DND-41 (cell line): Measurements from ENCODE around the gene LRRC23.

ENCODE experiments used
- ATAC-seq: fragments of 200-7000 bp; cut with Tn5 transposase; 3 replicates; pipeline ENCODE4 v1.9.1; 2021; ENCODE audit warnings: low read depth; ENCODE audit not compliant: insufficient read depth
- DNase-seq: peaks from one replicate; pipeline ENCODE4 v3.0.0-alpha.2; 2020
- H2AFZ ChIP-seq: 2 replicates; pipeline ENCODE4 v1.6.0; 2012; ENCODE audit warnings: low read depth, low read length
- H3K27ac ChIP-seq: 2 replicates; pipeline ENCODE4 v1.5.1; 2012; ENCODE audit warnings: low read length, inconsistent platforms
- H3K27me3 ChIP-seq: fragments of 200-600 bp; sonication (generic); 2 replicates; pipeline ENCODE4 v1.6.0; 2012; ENCODE audit warnings: low read length, mild to moderate bottlenecking, inconsistent platforms; ENCODE audit not compliant: insufficient read depth, poor library complexity
- H3K36me3 ChIP-seq: 2 replicates; pipeline ENCODE4 v1.5.1; 2012; ENCODE audit warnings: low read length, inconsistent platforms; ENCODE audit not compliant: insufficient read depth
- H3K4me1 ChIP-seq: 2 replicates; pipeline ENCODE4 v1.5.1; 2012; ENCODE audit warnings: mild to moderate bottlenecking, low read length; ENCODE audit not compliant: insufficient read depth
- H3K4me2 ChIP-seq: 2 replicates; pipeline ENCODE4 v1.6.0; 2012; ENCODE audit warnings: mild to moderate bottlenecking, moderate library complexity, low read length, inconsistent platforms; ENCODE audit not compliant: insufficient read depth
- H3K4me3 ChIP-seq, 2 experiments: fragments of 200-600 bp in 1 of 2; shearing (Covaris generic) in 1 of 2; 2 replicates each; pipeline ENCODE4 v1.5.1; 2012 to 2016; ENCODE audit warnings: inconsistent platforms in 2 of 2, low read length in 2 of 2, mild to moderate bottlenecking in 2 of 2, low read depth in 1 of 2, moderate library complexity in 1 of 2
- H3K79me2 ChIP-seq: 2 replicates; pipeline ENCODE4 v1.6.0; 2012; ENCODE audit warnings: low read length, inconsistent platforms; ENCODE audit not compliant: insufficient read depth
- H3K9ac ChIP-seq: 2 replicates; pipeline ENCODE4 v1.6.0; 2012; ENCODE audit warnings: low read depth, mild to moderate bottlenecking, inconsistent platforms, low read length, moderate library complexity
- H3K9me3 ChIP-seq: 2 replicates; pipeline ENCODE4 v1.5.1; 2012; ENCODE audit warnings: low read length, moderate library complexity, mild to moderate bottlenecking, inconsistent platforms; ENCODE audit not compliant: insufficient read depth, severe bottlenecking
- H4K20me1 ChIP-seq: 2 replicates; pipeline ENCODE4 v1.6.0; 2012; ENCODE audit warnings: low read length; ENCODE audit not compliant: insufficient read depth
- CTCF ChIP-seq: IDR thresholded peaks from 2 replicates; pipeline ENCODE4 v1.5.1; 2012; ENCODE audit warnings: borderline replicate concordance, low read length, moderate library complexity, mild to moderate bottlenecking; ENCODE audit not compliant: poor library complexity, severe bottlenecking; ENCODE audit errors: extremely low read depth
- EZH2 ChIP-seq: IDR thresholded peaks from 3 replicates; pipeline ENCODE4 v1.6.1; 2012; ENCODE audit warnings: borderline replicate concordance, low read depth, mild to moderate bottlenecking, moderate library complexity, low read length, inconsistent platforms; ENCODE audit not compliant: severe bottlenecking

The LRRC23 gene

DNA sequence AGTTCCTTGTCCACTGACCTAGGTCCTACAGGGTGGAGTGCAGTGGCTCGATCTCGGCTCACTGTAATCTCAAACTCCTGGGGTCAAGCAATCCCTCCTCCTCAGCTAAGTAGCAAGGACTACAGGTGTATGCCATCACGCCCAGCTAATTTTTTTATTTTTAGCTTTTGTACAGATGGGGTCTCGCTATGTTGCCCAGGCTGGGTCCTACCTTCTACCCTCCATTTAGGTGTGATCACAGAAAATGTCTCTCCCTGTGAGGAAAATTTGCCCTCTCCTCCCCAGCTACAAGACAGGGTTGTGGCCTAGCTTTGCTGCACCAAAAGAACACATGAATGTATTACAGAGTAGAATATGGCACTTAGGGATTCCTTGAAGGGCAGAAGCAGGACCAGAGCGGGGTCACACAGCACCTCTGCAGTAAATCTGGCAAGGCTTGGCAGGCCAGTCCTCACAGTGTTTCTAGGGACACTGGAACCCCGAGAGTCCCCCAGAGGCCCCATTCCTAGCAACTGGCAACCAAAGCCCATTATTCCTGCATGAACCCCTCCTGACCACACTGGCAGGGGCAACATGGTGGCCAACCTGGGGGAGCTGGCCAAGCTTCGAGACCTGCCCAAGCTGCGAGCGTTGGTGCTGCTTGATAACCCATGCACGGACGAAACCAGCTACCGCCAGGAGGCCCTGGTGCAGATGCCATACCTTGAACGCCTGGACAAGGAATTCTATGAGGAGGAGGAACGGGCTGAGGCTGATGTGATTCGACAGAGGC lies 7.7 kb downstream of the LRRC23 start:
- Histone ChIP-seq H4K20me1 (peaks cover 10% of the 10 kb centered on the region), H3K27me3 (no peaks in the 10 kb centered on the region), H3K9ac (no peak overlapping the region), H3K9me3 (no peaks in the 10 kb centered on the region), H2AFZ (no peak overlapping the region), H3K4me3 (no peak overlapping the region), H3K4me1 (peaks cover 38% of the 10 kb centered on the region), H3K27ac (no peak overlapping the region), H3K36me3 (peaks cover 18% of the 10 kb centered on the region), H3K79me2 (peaks cover 33% of the 10 kb centered on the region), H3K4me2 (no peak overlapping the region)
- DNase-seq: no peak
- no peak for ATAC-seq
- TF ChIP-seq CTCF (no peak), EZH2 (no peak)

GRCh38 chr12:6914246-6914946 lies 9.8 kb downstream of the LRRC23 start, which contains the start of gene ENO2:
Gene ENO2 (plus strand): TSS chr12:6914580. CDS start chr12:6915833, 1,253 bp downstream.
- H4K20me1 ChIP-seq: peaks cover 10% of the 10 kb centered on the region
- no peak for TF ChIP-seq CTCF
- TF ChIP-seq EZH2: no peak
- H3K27ac ChIP-seq: peak within 1 kb of the TSS; percentile 83
- H3K4me1 ChIP-seq: peaks cover 38% of the 10 kb centered on the region
- H3K79me2 ChIP-seq: peaks cover 33% of the 10 kb centered on the region
- H3K9ac ChIP-seq: peak within 1 kb of the TSS; percentile 91
- no peaks in the 10 kb centered on the region for H3K27me3 ChIP-seq
- ATAC-seq (peak; percentile 90), DNase-seq (peak; percentile 82)
- H3K36me3 ChIP-seq: peaks cover 33% of the 10 kb centered on the region
- H2AFZ ChIP-seq: peak within 1 kb of the TSS; percentile 83
- H3K9me3 ChIP-seq: no peaks in the 10 kb centered on the region
- H3K4me2 ChIP-seq: peak within 1 kb of the TSS; percentile 91
- peak within 1 kb of the TSS; percentile 71 to 72 for H3K4me3 ChIP-seq

- H3K9me3 ChIP-seq: no peaks in the 10 kb centered on the region
- H3K4me3 ChIP-seq: peak overlapping the region; percentile 71 to 72
- H3K27me3 ChIP-seq: no peaks in the 10 kb centered on the region
- H3K79me2 ChIP-seq: peaks cover 33% of the 10 kb centered on the region
- H4K20me1 ChIP-seq: peaks cover 10% of the 10 kb centered on the region
- TF ChIP-seq EZH2 (no peak), CTCF (no peak)
- DNase-seq (peak; percentile 53), ATAC-seq (peak; percentile 25)
- peak overlapping the region; percentile 83 for H2AFZ ChIP-seq
- peak overlapping the region; percentile 83 for H3K27ac ChIP-seq
- H3K4me1 ChIP-seq: peaks cover 38% of the 10 kb centered on the region
- H3K36me3 ChIP-seq: peaks cover 40% of the 10 kb centered on the region
- peak overlapping the region; percentile 91 for H3K4me2 ChIP-seq
- H3K9ac ChIP-seq: peak overlapping the region; percentile 91
These were observed 10.5 kb downstream of the LRRC23 start for GRCh38 chr12:6914947-6915788.
